T-helper 9 cell (primary cell): ENCODE results near the gene EBF3.

Experiments
- DNase-seq: peaks from one replicate; pipeline ENCODE4 v3.0.0-alpha.2; 2020
- total RNA-seq, 2 donors: gene quantifications; one replicate each; lab custom pipeline; 2026; lab: John Stamatoyannopoulos, UW

The EBF3 gene, protein sequence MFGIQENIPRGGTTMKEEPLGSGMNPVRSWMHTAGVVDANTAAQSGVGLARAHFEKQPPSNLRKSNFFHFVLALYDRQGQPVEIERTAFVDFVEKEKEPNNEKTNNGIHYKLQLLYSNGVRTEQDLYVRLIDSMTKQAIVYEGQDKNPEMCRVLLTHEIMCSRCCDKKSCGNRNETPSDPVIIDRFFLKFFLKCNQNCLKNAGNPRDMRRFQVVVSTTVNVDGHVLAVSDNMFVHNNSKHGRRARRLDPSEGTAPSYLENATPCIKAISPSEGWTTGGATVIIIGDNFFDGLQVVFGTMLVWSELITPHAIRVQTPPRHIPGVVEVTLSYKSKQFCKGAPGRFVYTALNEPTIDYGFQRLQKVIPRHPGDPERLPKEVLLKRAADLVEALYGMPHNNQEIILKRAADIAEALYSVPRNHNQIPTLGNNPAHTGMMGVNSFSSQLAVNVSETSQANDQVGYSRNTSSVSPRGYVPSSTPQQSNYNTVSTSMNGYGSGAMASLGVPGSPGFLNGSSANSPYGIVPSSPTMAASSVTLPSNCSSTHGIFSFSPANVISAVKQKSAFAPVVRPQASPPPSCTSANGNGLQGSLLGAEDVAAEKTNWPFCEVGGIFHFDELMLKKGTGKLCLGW
- total RNA-seq = 0 to 0.14 reads per million in 2 donors

DNA sequence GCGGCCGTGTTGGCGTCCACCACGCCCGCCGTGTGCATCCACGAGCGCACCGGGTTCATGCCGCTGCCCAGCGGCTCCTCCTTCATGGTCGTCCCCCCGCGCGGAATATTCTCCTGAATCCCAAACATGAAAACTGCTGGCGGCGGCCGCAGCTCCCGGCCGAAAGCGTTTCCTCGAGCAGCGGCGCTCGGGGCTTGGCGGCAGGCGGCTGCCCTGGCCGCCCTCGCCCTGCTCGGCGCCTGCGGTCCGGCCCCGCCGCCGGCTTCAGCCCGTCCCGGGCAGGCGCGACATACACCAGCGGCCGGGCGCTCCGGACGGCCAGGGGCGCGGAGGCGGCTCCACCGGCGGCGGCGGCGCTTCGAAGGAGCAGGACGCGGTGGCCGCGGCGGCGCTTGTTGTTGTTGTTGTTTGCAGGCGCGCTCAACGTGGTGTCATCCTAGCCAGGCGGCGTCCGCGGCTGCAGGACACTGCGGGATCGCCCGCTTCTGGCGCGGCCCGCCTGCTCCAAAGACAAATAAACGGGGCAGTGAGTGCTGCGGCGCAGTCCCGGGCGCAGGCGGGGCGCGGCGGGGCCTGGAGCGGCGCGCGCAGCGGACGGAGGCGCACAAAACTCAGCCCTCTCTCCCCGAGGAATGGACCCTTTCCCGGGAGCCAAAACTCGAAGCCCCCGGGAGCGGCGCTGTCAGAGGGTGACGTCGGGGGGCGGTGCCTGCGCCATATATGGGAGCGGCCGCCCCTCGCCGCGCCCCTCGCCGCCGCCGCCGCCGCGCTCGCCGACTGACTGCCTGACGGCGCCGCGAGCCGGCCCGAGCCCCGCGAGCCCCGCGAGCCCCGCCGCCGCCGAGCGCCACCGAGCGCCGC is at the start of gene EBF3:
EBF3 (minus strand) TSS at position 634 of the 861 bp plus-strand sequence; CDS start at position 128, 506 bp downstream.
- DNase-seq = no peak

DNA sequence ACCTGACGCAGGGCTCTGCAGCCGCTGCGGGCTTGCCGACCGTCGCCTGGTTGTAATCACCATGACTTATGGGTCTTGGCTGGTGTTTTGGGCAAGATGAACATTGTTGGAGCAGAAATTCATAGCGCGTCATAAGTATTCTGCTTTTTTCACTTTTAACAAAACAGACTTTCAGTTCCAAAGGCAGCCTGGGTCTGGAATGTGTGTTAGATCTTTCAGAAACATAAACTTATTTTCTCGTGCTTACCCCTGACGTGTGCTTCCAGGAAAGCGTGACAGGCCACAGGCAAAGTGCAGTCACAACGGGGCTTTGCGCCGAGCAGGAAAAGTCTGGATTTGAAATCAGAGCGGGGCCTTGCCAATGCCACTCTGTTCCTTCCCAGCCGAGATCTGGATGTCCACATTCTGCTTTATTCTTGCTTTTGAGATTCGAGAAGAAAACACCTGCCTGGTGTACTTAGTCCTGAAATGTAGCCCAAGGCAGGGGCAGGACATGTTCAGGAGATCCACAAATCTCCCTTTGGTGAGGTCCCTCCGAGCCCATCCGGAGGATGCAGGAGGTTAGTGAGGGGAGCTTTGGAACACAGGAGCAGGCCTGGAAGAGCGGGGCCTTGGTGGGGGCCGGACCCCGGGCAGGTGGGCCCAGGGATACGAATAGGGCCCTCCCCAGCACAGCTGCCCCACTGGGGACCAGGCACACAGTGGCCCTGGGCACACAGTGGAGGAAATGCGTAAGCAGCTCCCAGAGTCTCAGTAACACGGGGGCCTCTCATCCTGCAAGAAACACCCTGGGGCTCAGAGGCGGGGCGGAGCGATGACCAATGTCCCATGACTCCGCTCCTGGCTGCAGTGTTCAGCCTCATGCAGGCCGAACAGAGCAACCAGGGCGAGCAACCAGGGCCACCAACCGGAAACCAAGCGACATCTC is 49.5 kb upstream of the EBF3 start:
- no peak for DNase-seq

DNA sequence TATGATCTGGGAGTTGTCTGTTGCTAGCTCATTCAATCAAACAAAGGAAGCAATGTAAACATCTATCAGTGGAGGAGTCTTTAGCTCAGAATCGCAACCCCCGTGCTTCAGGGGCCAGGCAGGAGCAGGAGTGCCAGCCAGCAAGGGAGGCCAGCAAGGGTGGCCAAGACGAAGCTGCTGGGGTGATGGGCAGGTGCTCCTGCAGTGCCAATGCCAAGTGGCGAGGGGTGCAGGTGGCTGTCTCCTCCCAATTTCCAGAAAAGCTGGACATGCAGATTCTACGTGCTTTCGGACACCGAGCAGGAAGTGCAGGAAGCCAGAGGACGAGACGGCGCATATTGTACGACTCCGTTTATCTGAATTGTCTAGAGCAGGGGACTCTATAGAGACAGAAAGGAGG is 48.1 kb upstream of the EBF3 start:
- DNase-seq = no peak

DNA sequence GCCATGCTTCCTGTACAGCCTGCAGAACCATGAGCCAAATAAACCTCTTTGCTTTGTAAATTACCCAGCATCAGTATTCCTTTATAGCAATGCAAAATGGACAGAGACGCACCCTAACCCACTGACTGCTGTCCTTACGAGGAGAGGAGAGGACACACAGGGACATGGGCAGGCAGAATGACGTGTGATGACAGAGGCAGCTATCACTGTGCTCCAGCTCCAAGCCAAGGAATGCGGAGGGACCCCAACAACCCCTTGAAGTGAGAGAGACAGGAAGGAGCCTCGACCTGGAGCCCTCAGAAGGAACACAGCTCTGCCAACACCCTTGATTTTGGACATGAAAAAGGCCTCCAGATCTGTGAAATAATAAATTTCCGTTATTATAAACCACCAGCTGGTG is 46.6 kb upstream of the EBF3 start:
- no peak for DNase-seq

DNA sequence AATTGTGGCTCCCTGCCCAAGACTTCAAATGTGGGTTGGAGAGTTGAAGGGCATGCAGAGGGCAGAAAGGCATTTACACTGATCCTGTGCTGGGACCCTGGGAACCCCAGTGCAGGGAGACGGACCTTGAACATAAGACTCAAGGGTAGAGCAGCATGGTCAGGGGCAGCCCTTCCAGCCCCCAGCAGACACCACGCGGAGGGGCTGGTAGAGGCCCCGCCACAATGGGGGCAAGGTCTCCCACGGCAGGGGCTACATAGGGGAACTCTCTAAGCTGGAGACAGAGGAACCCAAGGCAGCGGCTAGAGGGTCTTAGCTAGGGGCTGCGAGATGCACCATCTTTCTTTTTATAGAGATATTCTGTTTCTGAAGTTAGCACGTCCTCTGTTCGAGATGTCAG is 45.2 kb upstream of the EBF3 start:
- DNase-seq = no peak

DNA sequence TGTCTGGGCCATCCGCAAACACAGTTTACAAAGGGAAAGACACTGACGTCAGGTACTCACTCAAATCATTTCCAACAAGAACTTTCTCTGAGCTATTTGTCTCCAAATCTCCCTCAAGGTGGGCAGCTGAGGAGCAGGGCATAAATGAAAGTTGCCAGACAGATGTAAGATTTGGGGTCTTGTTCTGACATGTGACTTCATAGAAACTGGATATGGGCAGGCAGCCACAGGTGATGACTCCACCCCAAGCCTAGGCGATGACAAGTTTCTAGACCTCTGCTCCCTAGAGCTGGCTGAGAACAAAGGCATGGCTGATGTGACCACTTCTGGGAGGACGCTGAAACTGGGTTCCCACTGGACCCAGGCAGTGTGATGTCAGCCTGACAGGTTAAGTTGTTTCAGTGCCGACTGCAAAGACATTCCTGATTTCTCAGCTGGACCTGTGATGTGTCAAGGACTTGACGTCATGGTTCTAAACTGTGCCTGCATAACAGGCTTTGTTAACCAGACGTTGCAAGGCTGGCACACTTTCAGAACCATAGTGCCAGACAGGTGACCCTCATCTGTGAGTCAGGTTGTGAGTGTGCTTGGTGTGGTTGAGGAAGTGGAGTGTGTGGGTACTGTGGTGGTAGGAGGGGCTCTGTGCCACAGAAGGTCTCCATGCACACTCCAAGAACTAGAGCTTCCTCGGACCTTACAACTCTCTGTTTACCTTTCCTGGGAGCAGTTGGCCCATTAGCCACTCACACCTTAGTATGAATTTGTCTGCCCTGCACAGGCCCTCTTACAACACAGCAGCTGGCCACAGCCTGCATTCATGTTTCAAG is 39.9 kb upstream of the EBF3 start:
- no peak for DNase-seq

DNA sequence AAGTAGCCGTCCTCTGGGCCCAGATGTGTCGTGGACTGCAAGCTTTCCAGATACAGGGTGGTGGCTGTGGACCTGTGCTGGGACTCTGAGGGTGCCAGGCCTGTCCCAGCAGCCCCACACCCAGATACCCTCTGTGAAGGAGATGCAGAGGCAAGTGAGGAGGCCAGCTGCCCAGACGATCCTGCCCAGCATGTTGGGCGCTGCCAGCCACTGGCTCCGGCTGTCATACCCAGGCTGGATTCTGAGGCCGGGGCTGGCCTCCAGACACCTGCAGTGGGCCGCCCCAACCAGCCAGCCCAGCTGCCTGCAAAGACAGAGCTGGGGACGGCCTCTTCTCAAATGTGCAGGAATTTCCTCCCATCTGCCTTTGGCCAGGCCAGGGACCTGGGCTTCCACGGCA is 39.1 kb upstream of the EBF3 start:
- no peak for DNase-seq

DNA sequence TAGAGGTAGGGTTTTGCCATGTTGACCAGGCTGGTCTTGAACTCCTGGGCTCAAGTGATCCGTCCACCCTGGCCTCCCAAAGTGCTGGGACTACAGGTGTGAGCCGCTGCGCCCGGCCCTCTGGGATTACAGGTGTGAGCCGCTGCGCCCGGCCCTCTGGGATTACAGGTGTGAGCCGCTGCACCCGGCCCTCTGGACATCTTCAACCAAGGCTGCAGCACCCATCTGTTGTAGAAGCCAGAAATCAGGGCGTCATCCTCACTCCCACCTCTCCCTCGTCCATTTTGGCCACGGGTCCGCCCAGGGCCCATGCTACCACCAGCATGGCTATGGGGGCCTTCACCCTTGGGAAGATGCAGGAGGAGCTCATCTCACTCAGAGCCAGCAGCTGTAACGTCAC is 38.5 kb upstream of the EBF3 start:
- DNase-seq = no peak

DNA sequence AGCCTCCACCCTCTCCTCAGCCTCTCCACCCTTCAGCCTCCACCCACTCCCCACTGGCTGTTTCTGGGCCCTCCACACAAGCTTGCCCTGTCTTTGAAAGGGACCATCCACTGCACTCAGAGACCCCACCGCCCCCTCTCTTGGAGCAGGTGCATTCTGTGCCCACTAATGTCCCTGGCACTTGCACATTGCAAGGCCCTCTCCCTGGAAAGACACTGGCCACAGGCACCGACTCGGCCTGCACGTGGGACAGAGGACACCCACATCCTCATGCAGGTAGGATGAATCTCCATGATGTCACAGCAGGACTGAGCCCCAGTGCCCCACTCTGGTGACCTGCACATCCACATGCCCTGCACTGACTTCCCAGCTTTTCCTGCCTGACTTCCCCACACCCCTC is 36.8 kb upstream of the EBF3 start:
- DNase-seq = no peak

DNA sequence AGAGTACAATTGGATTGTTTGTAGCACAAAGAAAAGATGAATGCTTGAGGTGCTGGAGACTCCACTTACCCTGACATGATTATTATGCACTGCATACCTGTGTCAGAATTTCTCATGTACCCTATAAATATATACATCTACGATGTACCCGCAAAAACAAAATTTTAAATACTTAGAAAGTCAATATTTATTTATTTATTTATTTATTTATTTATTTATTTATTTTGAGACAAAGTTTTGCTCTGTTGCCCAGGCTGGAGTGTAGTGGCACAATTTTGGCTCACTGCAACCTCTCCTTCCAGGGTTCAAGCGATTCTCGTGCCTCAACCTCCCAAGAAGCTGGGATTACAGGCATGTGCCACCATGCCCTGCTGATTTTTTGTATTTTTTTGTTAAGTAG is 35.1 kb upstream of the EBF3 start:
- DNase-seq = no peak

DNA sequence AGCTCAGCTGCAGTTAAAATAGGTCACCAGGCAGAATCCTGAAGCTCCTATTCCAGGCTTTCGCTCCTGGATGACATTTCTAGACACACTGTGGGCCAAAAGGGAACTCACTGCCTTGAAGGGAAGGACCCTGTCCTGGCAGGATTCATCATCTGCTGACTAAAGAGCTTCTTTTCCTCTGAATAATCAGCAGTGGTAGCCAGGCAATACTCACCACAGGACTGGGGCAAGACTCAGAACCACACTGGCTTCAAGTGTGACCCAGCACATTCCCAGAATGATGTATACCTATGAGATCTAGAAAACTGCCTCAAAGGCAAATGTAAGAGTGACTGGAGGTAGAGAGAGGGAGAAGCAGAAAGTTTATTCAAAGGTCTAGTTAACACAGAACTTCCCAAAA is 29.5 kb upstream of the EBF3 start:
- no peak for DNase-seq

DNA sequence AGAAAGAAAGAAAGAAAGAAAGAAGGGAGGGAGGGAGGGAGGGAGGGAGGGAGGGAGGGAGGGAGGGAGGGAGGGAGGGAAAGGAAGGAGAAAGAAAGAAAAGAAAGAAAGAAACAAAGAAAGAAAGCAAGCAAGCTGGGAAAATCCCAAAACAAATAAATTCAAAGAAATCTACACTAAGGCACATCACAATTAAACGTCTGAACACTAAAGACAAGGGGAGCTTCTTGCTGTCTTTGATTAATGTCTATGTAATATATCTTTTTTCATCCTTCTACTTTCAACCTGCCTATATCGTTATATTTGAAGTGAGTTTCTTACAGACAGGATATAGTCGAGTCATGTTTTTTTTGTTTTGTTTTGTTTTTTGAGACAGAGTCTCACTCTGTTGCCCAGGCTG is 28.3 kb upstream of the EBF3 start:
- no peak for DNase-seq

DNA sequence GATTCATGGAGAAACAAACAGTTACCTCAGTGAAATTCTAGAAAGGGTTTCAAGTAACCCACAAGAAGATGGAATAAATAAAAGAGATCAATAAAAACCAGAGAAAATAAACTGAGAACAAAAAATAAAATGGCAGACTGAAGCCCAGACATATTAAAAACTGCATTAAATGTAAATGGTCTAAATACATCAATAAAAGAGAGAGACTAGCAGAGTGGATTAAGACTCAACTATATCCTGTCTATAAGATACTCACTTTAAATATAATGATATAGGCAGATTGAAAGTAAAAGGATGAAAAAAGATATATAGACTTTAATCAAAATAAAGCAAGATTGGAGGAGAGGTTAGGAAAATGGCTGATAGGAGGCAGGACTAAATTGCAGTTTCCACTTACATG is 18.8 kb upstream of the EBF3 start:
- no peak for DNase-seq

DNA sequence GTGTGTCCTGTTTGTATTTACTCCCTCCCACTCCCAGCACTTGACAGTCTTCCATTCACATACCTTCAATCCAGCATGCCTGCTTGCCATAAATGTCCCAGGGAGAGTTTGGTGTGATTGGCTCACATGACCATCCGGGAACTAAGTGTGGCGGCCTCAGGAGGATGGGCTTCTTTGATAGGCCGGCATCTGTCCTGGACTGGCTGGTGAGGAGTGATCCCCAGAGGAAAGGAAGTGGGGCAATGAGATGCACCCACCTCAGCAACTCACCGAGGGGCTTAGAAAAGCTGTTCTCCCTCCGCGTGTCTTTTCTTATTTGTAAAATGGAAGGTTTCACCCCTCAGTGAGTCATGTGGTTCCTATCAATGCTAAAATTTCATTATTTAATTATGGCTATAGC is 14.9 kb upstream of the EBF3 start:
- no peak for DNase-seq

DNA sequence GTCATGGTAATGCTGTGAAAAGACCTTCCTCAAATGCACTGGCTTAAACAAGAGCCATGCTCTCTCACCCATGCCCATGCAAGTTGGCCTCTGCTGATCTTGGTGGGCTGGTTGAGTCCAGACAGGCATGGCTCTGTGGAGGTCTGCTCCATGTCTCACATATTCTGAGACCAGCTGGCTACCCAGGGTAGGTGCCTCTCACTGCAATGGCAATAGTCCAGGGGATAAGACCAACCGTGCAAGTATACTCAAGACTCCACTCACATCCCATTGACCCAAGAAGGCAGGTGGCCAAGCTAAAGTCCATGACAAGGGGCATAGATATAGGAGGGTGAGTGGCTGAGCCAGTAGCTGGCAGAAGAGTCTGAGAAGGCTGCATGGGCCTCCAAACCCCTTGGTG is 14.2 kb upstream of the EBF3 start:
- DNase-seq = no peak

DNA sequence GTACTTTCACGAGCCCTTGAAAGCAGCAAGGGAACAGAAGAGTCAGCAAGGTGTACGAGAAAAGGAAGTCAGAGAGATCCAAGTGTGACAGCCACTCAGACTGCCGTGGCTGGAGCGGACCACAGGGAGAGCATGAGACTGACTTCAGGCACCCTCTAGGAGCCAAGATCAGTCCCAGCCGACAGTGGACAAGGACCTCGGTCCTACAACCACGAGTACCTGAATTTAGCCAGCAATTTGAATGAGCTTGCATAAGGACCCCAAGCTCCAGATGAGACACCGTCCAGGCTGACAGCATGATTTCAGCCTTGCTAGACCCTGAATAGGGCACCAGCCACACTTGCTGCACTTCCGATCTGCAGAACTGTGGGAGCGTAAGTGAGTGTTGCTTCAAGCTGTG is 13.7 kb upstream of the EBF3 start:
- no peak for DNase-seq

DNA sequence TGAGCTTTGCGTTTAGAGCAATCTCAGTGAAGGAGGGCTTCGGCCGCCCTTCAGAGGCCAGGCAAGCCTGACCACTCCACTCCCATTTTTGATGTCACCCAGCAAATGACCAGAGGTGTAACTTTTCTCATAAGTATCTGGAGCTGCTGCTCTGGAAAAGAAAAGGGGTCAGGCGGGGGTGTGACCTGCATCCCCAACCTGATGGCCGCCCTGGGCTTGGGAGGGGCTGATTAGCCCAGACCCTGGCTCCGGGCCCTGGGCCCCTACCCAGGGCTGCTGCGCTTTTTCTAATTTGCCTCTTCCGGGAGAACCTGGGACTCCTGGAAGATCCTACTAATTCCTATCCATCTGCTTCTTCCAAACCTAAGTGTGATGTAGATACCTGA is 9.6 kb upstream of the EBF3 start:
- no peak for DNase-seq

DNA sequence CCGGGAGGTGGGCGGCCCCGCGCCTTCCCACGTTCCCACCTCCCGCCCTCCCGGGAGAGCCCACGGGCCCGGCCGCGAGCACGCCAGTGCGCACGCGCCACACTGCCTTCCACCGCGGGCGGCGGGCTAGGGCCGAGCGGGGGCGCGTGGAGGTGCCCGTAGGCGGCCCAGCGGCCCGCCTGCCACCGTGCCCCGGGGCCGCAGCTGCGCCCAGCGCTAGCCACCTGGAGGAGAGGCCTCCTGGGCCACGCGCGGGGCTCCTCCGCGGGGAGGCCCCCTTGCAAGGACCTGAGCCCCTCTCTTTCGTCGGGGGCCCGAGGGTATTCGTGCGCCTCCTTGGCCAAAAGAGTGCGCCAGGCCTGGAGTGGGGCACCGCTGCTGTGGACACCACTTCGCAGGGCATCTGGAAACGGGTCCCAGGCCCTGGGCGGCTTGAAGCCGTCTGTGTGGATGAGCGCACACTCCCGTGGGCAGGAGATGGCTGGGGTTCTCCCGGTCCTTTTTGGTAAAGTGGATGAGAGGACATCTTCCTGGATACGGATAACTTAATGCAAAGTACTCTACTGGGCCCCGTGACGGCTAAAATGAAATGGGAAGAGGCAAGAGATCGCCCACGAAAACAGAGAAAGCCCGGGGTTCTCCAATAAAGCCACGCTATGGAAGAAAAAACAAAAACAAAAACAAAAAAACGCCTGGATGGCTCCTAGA is 9.0 kb upstream of the EBF3 start:
- DNase-seq = no peak

DNA sequence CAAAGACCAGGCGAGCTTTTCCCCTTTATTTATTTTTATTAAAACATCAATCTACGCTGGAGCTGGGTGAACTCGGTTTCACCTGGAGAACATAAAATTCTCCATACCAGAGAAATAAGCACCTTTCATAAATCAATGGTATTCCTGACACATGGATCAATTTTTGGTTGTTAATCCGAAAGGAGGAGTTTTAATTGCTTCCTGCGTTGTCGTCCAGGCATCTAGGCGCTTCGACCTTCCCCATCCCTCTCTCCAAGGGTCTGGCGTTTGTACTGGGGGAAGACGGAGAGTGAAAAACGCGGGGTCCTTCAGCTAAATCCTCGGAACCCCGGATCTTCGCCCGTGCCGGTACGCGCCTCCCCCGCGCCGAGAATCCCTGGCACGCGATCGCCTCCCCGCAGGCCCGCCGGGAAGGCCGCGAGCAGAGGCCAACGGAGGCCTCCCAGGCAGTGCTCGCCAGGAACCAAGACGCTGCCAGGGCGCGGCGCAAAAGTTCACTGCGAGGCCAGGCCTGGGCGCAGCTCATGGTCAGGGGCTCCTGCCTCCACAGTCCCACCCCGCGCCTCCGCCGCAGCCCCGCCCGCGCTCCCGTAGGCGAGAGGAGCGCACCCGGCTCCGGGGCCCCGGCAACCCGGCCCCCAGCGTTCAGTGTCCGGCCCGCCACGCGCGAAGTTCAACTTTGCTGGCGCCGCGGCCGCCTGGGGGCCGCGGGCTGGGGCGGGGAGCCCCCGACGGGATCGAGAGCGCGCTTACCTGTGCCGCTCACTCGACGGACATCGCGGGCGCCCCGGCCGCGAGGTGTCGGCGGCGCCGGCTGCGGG is 8.3 kb upstream of the EBF3 start:
- no peak for DNase-seq
